ENCODE data around the gene ATXN7L1.

DNA sequence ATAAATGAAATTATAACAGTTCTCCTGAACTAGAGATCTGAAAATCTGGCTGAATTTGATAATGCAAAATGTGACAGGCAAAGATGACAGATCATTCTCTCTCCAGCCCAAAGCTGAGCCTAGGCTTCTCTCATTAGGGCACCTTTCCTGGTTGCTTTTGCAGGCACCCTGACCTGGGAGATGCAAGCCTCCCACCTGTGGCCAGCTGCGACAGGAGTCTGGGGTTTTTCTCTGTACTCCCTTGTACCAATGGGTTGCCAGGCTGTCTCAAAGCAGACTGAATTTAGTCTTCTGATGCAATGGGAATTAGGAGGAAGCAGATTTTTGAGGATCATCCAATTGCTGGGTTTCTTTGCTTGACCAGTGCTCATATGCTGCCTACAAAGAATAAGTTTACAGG is 210.1 kb downstream of the ATXN7L1 start:
- TF ChIP-seq GATA2 (IDR thresholded peaks at IDR 0.05; ENCODE audit: low read depth, low read length) (no peak), GATA3 (IDR thresholded peaks at IDR 0.05; ENCODE audit: low read depth, low read length) (no peak)

Measured in SH-SY5Y (cell line).